ENCODE data around the gene RAE1.

- no peak for TF ChIP-seq GATA3 (IDR thresholded peaks at IDR 0.05; ENCODE audit: low read depth, low read length)
- no peak for TF ChIP-seq GATA2 (IDR thresholded peaks at IDR 0.05; ENCODE audit: low read depth, low read length)
Observed at GRCh38 chr20:57405236-57406016, 54.4 kb downstream of the RAE1 start.
